Measurements from ENCODE around the gene MED10.

The MED10 gene

DNA sequence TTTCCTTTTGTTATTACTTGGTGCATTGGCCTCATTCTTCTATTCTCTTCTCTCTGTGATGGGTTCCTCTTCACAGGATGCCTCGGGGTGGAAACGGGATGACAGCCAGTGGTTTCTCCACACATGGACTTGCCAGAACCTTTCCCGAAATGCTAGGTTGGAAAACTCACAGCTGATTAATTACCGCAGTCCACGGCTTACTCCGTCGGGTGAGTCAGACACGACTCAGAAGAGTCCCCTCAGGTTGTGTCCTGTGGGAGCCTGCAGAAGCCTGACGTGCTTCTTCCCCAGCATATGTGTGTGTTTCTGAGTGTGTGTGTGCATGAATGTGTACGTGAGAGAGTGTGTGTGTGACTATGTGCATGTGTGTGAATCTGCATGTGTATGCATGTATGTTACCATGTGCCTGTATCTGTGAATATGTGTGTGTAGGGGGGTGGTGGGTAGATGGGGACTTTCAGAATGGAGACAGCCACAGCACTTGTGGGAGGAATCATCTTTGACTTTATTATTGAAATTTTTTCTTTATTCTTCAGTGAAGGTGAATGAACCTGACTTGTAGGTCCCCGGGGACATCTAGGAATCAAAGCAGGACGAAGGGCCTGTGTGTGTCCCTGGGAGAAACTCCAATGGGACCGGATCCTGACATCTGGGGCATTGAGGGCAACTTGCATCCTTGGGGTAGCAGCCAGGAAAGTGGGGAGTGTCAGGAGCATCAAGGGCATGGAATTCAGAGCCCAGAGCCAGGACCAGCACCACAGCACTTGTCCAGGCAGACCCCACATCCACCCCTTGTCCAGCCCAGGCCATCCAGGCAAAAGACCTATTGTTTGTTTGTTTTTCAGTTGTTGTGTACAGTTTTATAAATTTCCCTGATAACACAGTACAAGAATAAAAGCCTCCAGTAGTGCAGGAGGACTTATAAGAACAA lies 21.9 kb upstream of the MED10 start:
- DNase-seq (ENCODE audit: low read depth in 2 of 2), result no peak

DNA sequence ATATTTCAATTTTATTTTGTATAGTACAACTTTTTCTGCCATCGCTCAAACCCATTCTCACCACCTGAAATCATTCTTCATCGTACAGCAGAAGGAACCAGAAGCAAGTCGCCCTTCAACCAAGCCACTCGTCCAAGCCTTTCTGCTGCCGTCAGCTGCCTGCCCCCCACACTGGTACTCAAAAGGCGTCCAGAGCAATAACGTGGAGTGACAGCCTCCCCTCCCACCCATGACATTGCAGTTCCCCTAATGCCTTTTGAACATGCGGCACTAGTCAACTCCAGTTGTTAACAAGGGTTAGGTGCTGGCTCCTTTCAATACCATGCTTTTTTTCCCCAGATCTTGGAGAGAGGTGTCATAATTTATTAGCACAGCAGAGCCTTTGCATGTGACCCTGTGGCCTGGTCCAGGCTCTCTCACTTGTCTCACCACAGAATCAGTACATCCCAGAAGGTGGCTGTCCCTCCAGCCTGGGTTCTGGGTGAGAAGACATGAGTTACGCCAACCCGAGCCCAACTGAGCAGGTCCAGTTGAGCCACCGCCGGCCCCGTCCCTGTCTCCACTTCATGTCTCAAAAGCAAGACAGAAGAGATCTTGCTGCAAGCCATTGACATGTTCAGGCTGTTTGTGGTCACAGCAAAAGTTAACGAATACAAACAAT lies 20.4 kb upstream of the MED10 start:
- no peak for DNase-seq (ENCODE audit: low read depth in 2 of 2)

DNA sequence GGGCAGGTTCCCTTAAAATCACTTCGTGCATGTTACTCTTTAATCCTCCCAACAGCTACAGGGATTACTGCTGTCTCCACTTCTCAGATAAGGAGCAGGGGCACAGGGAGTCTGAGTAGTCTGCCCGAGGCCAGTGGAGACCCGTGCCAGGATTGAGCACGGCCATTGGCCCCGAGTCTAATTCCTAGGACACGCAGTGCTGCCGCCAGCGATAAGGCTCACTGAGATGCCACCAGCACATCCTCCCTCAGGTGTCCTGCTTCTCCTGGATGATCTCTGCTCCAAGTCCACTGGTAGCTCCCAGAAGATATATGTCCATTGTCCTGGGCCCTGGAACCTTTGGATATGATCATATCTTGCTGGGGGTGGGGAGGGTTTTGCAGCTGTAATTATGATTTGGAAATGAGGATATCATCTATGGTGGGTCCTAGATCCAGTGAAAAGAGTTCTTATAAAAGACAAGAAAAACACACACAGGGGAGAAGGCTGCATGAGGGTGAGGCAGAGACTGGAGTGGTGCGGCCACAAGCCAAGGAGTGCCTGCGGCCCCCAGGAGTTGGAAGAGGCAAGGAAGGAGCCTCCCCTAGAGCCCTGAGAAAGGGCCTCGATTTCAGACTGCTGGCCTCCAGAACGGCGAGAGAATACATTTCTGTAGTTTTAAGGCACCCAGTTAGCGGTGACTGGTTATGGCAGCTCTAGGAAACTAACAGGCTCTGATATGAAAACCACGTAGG lies 19.4 kb upstream of the MED10 start:
- DNase-seq (ENCODE audit: low read depth in 2 of 2), result no peak

DNA sequence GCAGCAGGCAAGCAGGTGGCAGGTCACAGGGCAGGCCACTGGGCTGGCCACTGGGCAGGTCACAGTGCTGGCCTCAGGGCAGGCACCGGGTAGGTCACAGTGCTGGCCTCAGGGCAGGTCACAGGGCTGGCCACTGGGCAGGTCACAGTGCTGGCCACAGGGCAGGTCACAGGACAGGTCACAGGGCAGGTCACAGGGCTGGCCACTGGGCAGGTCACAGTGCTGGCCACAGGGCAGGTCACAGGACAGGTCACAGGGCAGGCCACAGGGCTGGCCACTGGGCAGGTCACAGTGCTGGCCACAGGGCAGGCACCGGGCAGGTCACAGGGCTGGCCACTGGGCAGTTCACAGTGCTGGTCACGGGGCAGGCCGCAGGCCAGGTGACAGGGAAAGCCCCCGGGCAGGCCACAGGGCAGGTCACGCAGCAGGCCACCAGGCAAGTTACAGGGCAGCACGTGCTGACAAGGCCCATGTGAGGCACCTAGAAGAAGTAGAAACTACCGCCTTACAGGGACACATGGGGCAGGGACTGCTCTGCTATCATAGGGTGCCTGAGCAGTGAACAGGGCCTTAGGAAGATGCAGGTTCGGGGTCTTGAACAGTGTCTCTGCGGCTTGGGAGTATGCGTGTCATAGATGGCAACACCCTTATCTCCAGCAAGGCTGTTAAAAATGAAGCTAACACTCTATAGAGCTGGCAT lies 18.6 kb upstream of the MED10 start:
- DNase-seq (ENCODE audit: low read depth in 2 of 2), result no peak

DNA sequence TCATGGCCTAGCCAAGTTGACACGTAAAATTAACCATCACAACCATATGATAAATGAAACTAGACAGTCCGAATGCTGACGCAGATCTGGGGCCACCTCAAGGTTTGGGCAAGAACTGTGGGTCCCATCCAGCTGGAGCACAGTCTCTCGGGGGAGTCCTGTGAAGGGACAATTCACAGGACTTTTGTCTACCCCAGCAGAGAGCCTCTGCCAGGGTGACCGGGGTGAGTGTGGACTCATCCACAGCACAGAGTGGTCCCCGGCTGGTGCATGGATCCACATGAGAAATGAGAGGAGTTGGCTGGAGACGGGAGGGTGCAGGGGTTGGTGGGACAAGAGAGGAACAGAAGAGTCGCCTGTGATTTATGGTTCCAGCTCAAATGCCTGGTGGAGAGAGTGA lies 17.7 kb upstream of the MED10 start:
- DNase-seq (ENCODE audit: low read depth in 2 of 2), result no peak

DNA sequence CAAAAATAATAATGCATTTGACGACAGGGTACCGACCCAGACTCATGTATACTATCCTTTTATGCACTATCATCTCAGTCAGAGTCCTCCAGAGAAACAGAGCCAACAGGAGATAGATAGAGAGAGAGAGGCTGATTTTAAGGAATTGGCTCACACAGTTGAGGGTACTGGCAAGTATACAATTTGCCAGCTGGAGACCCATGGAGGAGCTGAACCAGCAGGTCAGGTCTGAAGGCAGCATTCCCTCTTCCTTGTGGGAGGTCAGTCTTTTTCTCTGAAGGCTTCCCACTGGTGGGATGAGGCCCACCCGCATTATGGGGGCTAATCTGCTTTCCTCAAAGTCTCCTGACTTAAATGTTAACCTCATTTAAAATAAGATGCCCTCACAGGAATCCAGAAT lies 17.3 kb upstream of the MED10 start:
- DNase-seq (ENCODE audit: low read depth in 2 of 2), result no peak

DNA sequence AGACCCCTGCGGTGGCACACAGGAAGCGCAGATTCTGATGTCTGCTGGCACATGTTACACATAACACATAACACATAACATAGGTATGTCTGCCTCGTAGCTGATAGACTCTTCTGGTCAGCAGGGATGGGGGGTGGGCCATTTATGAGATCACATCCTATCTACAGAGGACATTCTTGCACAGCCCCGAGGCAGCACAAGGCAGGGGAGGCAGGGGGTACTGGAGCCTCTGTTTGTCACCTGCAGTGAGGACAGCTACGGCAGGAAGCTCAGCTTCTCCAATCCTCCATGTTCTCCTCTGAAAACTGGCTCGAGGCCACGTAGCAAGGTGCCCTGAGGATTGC lies 16.7 kb upstream of the MED10 start:
- DNase-seq (ENCODE audit: low read depth in 2 of 2), result no peak

DNA sequence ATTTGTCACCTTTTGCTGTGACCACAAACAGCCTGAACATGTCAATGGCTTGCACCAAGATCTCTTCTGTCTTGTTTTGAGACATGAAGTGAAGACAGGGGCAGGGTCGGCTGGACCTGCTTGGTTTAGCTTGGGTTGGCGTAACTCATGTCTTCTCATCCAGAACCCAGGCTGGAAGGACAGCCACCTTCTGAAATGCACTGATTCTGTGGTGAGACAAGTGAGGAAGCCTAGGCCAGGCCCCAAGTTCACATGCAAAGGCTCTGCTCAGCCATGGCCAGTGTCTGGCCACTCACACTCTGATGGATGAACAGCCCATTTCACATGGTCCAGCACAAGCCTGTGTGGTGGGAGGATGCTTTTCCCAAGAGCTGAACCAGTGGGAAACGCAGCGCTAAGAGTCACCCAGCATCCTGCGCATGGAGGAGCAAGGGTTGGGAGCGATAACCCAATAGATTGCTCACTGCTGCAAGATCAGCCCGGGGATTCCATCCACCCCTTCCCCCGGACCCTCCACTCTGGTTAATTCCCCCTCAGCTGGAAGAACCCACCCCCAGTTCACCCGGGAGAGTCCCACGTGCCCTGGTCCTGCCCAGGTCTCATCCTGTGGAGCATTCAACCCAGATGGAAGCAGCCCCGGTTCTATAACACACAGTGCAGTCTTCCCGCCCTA lies 16.2 kb upstream of the MED10 start:
- DNase-seq (ENCODE audit: low read depth in 2 of 2), result no peak

DNA sequence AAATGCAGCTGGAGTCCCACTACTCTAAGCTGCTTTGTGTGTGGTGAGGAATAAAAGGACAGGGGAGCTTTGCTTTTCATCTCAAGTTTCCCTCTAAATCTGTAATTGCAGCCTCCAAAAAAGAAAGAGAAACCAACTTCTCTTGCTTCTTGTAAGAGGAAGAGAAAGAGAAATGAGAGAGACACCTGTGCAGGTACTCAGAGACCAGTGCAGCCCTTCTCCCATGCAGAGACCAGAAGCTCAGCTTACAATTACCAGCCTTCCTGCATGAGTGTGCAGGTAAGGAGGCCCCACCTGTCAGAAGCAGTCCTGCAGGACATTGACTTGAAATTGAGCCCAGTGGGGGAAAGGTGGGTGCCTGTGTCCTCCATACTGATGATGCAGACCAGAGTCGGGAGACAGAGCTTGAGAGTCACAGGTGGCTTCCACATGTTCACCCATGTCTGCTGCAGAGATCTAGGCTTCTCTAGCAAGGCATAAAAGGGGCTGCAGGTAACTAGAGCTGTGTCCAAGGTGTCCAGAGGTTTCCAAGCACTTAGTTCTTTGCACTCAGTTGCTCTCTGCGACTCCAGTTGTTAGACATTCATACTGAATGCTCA lies 15.3 kb upstream of the MED10 start:
- no peak for DNase-seq (ENCODE audit: low read depth in 2 of 2)

DNA sequence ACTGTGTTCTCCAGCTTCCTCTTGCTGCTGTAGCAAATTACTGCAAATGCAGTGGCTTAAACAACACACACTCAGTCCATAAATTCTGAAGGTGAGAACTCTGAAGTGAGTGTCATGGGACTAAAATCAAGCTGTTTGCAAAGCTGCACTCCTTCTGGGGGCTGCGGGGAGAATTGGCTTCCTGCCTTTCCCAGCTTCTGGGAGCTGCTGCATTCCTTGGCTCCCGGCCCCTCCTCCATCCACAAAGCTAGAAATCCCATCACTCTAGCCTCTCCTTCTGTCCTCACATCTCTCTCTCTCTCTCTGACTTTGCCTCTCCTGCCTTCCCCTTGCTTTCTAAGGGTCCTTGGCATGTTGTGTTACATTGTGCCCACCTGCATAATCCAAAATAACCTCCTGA lies 14.2 kb upstream of the MED10 start:
- DNase-seq (ENCODE audit: low read depth in 2 of 2), result no peak

DNA sequence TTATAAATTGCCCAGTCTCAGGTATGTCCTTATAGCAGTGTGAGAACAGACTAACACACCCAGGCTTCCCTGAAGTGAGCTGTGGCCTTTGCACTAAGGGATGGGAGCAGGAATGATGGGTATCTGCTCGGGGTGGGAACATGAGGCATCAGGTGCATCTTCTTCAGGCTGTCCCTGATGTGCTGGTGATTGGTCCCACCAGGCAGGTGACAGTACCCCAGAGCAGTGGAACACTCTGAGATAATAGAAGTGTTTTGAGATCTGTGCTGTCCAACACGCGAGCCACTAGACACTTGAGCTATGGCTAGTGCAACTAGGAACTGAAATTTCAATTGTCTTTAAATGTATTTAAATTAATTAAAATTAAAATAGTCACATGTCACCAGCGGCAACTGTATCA lies 12.8 kb upstream of the MED10 start:
- no peak for DNase-seq (ENCODE audit: low read depth in 2 of 2)

DNA sequence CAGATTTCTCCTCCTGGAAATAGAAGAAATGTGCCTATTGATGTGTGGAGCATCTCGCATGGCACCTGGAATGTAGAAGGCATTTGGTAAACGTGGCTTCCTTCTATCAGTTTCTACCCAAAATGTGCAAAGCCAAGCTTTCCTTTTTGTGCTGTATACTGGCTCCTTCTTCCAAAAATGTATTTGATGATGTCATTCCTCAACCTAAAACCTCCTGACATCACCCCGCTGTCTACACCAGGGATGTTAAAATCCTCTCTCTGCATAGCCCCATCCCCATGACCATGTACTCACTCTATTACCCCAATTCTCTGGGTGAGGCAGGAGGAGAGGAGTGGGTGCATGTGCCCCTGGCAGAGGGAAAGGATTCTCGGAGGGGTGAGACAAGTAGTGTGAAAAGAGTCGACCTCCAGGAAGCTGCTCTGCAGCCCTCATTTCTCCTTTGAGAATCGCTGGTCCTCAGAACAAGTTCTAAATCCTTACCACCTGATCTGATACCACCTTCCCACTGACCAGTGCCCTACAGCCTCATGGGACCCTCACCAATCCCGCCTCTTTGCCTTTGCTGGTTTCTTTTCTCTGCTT lies 11.7 kb upstream of the MED10 start:
- no peak for DNase-seq (ENCODE audit: low read depth in 2 of 2)

DNA sequence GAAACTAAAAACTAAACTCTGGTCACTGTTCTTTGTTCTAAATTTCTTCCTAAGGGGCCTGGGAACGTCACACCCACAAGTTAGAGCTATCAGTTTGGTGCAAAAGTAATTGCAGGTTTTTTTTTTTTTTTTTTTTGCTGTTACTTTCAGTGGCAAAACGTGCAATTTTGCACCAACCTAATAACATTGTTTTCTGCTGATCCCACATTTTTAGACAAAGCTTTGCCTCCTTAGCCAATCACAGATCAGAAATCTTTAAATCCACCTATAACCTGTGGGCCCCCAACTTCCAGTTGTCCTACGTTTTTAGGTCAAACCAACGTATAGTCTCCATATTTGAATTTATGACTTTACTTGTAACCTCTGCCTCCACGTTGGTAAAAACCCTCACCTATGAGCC lies 11.1 kb upstream of the MED10 start:
- no peak for DNase-seq (ENCODE audit: low read depth in 2 of 2)

DNA sequence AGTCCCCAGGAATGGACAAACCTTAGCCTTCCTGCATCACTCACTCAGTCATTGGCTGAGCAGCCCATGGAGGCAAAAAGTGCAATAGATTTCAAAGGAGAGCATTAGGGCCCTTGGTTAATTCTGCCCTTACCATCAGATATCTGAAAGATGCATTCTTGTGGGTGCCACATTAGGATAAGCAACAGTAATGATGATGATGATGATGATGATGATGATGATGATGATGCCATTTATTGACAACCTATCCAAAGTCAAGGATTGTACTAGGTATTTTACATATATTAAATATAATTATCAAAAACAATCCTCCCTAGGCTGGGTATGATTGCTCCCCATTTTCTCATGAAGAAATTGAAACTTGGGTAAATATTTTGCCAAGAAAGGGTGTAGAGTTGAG lies 9.6 kb upstream of the MED10 start:
- no peak for DNase-seq (ENCODE audit: low read depth in 2 of 2)

DNA sequence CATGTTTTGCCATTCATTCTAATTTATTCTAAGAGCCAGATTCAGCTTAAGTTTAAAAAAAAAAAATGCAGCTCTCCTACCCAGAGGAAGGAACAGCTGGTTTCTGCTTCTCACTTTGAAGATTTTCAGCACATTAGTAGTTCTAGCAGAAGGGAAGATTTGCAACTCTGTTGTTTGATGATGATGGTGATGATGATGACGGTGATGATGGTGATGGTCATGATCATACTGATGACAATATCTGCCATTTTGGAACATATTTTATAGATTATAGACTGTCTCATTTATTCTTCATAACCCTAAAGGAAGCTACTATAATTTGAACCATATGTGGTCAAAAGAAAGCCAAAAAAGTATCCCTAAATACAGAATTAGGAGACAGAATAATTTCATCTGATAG lies 7.9 kb upstream of the MED10 start:
- DNase-seq (ENCODE audit: low read depth in 2 of 2), result no peak

DNA sequence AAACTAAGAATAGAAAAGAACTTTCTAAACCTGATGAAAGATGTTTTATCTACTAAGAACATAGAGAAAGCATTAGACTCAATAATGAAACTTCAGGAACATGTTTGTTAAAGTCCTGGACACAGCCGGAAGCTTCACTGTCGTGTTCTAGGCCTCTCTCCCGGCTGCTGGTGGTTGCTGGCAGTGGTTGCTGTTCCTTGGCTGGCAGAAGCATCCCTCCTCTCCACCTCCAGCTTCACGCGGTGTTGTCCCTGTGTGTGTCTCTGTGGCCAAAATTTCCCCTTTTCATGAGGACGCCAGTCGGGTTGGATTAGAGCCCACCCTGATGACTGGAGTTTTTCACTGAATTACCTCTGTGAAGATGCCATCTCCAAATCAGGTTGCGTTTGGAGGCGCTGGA lies 6.5 kb upstream of the MED10 start:
- DNase-seq (ENCODE audit: low read depth in 2 of 2), result no peak

DNA sequence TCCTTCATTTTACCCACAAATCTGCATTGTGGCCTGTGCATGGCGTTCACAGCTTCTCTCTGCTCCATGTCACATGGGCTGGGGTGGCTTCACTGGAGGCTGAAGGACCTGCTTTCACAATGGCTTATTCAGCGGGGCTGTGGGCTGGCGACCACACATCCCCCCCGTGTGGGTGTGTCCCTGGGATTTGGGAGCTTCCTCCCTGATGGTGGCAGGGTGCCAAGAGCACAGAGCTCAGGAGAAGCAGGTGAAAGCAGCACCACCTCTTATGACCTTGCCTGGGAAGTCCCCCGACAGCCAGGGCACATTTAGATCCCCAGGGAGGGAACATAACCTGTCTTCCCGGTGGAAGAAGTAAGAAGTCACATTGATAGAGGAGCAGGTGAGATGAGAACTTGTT lies 5.0 kb upstream of the MED10 start:
- DNase-seq (ENCODE audit: low read depth in 2 of 2), result no peak

DNA sequence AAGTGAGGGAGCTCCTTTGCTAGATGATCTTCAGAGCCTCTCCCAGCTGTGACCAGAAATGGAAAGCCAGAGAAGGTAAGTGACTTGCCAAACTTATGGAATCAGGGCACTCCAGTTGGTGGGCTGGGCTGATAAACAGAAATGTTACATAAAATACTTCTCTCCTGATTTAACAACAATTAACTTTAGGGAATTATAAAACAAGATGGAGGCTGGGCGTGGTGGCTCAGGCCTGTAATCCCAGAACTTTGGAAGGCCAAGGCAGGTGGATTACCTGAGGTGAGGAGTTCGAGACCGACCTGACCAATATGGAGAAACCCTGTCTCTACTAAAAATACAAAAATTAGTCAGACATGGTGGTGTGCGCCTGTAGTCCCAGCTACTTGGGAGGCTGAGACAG lies 899 bp upstream of the MED10 start:
- DNase-seq (ENCODE audit: low read depth in 2 of 2), result no peak

DNA sequence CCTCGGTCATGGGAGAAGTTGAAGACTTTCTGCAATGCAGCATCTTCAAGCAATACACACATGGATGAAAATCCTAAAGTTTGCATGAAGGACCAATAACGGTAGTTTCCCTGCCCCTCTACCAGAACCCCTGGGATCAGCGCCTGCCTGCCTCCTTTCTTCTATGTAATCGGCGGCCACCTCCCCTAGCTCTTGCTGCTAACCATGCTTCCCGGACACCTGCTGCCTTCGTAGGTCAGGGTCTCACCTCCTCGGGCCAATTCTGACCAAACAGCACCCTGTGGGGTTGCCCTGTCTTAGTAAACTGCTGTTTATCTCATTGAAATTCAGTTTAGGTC lies 388 bp upstream of the MED10 start:
- no peak for DNase-seq (ENCODE audit: low read depth in 2 of 2)

DNA sequence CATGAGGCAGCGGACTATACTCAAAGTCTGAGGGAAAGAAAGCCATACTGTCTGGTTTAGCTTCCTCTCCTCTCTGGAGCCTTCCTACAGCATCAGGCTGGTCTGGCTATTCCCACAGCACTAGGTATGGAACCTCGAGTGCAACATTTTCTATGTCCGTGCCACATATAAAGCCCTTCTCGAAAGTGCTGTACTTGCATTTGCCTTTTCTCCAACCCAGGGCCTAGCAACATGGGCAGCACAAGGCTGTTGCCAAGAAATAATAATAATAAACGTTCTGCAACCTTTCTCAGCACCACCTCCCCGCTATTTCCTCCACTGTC lies 804 bp downstream of the MED10 start:
- no peak for DNase-seq (ENCODE audit: low read depth in 2 of 2)

DNA sequence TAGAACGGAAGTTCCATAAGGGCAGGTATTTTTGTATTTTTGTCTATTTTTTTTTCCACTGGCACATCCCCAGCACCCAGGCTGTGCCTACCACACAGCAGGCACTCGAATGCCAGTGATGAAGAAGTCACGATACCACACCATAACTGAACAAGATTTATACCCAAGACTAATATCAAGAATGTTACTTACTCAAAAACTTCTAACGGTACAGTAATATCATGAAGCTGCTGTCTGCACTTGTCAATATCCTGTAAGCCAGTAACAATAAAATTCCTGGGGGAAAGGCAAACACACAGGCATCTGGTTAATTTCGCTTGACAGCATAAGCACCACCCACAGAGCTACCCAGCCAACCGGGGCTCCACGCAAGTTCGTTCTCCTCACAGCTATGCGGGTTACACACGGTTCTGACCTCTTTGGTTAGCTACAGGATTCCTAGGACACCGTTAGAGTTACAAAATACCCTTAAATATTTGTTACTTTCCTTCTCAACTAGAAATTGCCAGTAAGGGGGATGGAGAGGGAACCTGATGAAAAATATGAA lies 1.3 kb downstream of the MED10 start:
- DNase-seq (ENCODE audit: low read depth in 2 of 2), result no peak
